COLO668 (cell line): ENCODE results near the gene ITFG2.
"Not testable (repeated sequence)": the region's sequence is repeated elsewhere in the genome, so short reads cannot be mapped to it uniquely, and the experiment has no call there.

Source experiments
- DNase-seq: peaks from one replicate; lab custom pipeline; 2025; ENCODE audit not compliant: unreplicated experiment; lab: John Stamatoyannopoulos, UW

ITFG2 gene

GRCh38 chr12:2858944-2859421, 46.5 kb downstream of the ITFG2 start:
- DNase-seq: no peak

GRCh38 chr12:2860170-2860569, 47.7 kb downstream of the ITFG2 start:
- DNase-seq: no peak

- DNase-seq: no peak
Observed at GRCh38 chr12:2862876-2863275, 50.4 kb downstream of the ITFG2 start.

- DNase-seq: not testable (repeated sequence)
Observed at GRCh38 chr12:2863402-2863801, 50.9 kb downstream of the ITFG2 start.

GRCh38 chr12:2864198-2864597, 51.7 kb downstream of the ITFG2 start:
- no peak for DNase-seq

- not testable (repeated sequence) for DNase-seq
Observed at GRCh38 chr12:2868986-2869632, 56.6 kb downstream of the ITFG2 start.
